RCC 7860 (cell line): ENCODE data around the gene SPACA9.

Source experiments
- DNase-seq: peaks from one replicate; pipeline ENCODE4 v3.0.0-alpha.2; 2015; ENCODE audit warnings: low spot score
- FAIRE-seq: peaks from 2 replicates; lab custom pipeline; 2012; peaks lifted over from hg19 to GRCh38; lab: Jason Lieb, UNC

SPACA9 gene

DNA sequence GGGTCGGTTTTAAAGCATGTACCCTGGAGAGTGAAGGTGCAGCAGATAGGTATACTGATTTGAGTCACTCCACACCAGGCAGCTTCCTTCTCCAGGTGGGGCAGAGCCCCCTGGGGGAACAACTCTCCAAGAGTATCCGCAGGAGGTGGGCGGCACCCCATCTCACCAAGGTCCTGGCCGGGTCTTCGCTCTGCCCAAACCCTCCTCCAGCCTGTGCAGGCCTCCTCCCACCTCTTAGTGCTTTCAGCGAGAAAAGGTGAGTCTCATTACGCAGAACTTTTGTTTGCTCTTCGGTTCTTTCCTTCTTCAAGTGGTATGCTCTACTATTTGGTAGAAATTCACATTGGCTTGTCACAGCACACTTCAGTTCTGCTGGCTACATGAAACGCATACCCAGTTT is 13.7 kb downstream of the SPACA9 start:
- no peak for DNase-seq
- FAIRE-seq, result no peak

DNA sequence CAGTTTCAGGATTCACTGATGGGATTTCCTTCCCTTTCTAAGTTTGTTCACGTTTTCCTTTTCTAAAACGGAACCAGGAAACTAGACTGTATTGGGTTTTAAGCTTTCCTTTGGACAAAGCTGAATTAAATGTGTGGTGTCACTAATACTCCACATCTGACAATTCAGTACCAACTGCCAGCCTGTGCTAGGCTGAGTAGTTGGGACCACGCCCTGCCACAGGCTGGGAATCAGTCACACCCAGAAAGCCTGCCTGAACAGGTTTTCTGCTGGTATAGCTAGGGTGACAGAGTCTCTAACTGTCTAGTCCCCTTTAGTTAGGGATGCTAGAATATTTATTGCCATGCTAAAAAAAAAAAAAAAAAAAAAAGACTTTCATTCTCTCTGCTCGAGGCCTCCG is 15.6 kb downstream of the SPACA9 start:
- DNase-seq, result no peak
- FAIRE-seq, result no peak

DNA sequence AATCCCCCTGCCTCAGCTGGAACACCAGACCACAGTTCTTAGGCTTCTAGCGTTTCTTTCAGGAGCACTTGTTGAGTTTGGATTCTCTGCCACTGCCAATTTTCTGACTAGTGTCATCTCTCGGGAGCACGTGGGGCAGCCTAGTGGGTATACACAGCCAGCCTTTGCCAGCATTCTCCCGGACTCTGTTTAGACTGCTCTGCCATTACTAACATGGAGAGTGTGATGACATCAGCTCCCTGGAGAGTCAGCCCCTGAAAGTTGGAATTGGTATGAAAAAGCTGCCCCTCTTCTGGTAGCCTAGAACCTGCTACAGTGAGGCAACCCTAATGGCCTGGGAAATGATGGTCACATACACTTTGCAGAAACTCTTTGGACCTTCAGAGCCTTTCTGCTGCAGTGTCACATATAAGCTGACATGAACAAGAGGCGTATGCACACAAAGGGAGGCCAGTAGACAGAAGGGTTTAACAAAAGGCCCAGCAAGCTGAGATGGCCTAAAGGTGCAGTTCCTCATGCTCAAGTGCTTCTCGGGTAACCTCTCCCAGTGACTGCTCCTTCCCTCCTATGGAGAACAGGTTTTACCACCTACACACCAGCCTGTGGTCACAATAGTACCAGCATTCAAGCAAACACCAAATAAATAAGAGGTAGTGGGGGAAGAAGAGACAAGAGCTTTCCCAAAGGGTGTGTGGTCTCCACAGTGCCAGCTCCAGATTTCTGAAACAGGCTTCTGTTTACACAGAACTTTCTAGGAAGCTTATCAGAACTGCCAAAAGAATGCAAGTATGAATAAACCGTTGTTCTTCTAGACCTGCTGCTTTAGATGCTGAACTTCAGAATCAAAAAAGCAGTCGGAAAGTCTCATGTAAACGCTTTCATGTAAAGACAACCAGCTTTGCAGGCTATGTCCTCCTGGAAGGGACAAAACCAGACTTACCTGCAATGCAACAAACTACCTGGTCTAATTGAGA is 16.5 kb downstream of the SPACA9 start:
- FAIRE-seq (no peak), DNase-seq (no peak)

DNA sequence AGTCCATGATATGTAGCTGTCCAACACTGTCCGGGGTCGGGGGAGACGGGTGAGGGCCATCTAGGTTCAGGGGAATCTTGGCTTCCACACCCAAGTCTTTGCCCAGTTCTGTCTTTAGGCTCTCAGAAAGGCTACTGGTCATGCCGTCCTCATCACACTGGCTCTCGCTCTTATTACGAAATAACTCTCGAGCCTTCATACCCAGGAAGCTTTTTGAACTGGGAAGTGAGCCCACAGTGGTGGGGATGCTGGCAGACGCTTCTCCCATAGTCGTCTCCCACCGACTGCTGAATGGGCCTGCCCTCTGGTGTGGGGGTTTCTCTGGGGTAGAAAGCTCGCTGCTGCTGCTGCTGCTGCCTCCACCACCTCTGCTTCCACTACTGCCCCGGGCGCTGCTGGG is 17.6 kb downstream of the SPACA9 start:
- DNase-seq (no peak), FAIRE-seq (no peak)

DNA sequence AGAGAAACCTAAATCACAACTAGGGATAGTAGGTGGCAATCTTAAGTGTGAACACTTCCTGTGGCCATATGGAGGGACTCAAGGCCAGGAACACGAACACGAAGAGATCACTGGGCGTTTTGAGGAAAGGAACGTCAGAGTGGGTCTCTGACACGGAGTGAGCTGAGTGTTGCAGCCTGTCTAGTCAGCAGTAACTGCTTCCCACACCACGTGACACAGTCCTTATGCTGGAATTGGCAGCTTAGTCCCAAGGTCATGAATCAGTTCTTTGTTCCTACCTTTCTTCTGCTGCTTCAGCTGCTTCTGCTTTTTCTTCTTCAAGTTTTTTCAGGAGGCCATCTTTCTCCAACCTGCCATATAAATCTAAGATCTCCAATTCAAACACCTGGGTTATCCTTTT is 18.2 kb downstream of the SPACA9 start:
- DNase-seq (no peak), FAIRE-seq (no peak)

DNA sequence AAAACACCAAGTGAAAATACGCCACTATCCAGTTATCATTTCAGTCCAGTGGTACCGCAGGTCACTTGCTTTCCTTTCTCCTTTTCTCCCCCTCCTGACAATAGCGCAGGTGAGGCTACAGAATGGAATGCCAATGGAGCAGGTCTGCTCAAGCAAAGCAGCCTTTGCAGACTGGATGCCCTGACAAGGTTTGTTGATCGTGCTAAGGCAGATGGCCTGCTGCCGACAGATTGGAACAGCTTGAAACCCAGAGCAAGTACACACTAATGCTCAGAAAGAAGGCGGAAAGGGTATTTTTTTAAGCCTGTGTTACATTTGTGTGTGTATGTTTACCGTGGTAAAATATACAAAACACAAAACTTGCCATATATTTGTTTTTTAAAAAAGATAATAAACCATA is 19.4 kb downstream of the SPACA9 start:
- FAIRE-seq (no peak), DNase-seq (no peak)

DNA sequence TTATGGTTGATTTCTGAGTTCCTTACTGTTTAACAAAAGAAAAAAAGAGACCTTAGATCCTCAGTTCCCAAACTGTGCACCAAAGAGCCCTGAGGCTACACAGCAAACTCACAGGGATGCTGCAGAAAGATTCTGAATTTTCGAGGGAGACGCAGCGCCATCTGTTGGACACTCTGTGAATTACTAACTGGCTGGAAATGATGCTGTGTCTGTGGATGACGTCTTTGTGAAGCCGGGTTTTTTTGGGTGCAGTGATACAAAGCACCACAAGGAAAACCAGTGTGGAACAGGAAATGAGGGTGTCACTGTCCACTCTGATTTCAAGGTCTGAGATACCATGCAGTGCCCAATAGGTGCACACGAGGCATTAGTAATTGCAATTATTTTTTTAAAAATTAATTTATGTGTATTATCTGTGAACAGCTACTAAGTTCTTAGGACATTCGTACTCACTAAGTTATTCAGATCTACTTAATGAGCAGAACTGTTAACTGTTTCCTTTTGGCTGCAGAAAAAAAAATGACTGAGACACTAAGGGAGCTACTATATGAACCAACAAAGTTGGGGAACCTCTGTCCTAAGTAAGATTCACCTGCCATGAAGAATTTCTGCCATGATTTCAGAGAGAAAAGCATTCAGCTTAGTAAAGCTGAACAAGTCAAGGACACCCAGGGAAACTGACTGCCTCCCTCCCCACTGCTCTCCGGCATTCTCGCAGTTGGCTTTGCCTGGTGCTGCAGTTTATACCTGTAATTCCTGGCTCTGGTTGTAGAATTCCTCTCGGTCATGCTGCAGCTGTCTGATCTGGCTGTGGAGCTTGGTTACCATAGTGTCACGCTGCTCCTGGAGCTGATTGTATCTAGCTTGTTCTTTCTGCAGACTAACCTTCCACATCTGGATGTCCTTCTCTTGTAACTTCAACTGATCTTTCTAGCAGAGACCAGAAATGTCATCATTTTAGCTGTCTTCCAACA is 23.4 kb downstream of the SPACA9 start:
- DNase-seq (peak; percentile 66), FAIRE-seq (peak; percentile 64)

DNA sequence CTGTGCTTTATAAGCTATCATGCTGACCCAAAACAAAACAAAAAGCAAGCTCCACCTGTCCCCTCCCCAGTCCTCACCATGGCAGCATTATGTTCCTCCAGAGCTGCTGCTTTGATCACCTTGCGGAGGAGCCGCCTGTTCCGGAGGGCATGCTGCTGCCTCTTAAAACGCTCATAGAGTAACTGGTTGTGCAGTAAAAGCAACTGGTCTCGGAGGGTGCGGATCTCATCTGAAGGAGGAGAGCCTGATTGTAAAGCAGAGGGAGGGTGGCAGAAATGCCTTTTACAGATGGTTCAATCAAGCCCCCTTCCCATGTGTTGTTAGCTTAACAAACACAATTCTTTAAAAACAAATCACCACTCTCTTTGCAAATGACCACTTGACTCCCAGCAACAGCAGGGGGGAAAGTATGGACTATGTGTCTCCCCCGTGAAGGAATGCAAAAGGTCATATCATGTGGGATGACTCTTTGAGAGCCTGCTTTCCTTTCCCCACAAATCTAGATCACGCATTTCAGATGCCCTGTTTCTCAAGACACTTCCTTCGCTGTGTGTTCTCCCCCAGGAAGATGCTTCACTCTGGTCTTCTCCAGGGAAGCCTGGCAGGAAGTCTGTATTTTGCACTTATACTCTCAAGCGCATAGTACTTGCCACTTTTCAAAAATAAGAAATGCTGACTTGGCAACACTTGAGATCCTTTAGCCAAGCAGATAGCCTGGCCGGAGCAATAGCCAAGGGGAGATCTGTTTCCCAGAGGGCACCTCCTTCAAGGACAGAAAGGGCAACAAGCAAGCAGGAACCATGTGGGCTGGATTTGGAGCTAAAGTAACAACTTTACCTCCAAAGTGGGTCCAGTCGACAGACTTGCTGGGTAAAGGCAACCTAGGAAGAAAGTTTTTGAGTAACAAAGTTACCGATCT is 25.1 kb downstream of the SPACA9 start:
- no peak for FAIRE-seq

DNA sequence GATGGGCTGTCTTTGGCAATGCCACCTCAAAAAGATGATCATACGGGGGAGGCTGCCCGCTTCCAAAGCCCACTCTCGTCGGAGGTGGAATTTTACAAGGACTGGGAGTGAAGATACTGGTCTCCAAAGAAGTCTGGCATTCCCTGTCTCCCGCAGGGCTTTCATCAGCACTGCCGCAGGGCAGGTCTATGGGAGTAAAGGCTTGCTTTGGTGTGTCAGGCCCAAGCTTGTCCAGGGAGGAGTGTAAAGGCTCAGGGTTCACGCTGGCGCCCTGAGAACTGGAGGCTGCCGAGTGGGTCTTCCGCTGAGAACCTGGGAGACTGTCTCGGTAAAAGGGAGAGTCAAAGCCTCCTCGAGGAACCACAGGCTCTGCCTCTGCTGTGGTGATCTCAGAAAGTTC is 27.0 kb downstream of the SPACA9 start:
- FAIRE-seq (no peak), DNase-seq (no peak)

More for the DNA sequence above, 25.1 kb downstream of the SPACA9 start:
- DNase-seq, result no peak

DNA sequence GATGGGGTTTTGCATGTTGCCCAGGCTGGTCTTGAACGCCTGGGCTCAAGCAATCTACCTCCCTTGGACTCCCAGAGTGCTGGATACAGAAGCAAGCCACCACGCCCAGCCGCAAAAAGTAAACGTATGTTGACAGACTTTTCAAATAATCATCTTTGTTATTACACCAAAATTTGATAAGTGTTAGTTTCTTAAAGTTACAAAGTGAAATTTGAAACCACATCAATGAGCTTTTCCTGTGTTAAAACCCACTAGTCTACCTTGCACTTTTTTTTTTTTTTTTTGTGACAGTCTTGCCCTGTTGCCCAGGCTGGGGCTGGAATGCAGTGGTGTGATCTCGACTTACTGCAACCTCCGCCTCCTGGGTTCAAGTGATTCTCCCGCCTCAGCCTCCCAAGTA is 29.9 kb downstream of the SPACA9 start:
- no peak for FAIRE-seq
- no peak for DNase-seq

DNA sequence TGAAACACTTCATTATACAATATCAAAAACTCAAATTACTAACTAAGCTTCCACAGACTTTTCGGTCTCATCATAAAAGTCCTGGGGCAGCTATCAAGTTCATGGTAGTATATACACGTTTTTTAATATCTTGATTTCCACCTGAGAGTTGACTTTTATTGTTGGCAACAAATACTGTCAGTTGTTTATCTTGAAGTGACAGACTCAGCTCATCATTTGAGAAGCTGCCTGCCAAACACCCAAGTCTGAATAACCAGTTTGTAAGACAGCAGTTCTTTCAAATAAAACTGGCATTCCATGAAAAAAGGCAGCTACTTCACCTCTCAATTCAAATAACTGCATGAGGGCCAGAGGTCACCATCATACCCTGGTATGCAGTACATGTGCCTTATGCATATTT is 30.6 kb downstream of the SPACA9 start:
- FAIRE-seq, result no peak
- no peak for DNase-seq

DNA sequence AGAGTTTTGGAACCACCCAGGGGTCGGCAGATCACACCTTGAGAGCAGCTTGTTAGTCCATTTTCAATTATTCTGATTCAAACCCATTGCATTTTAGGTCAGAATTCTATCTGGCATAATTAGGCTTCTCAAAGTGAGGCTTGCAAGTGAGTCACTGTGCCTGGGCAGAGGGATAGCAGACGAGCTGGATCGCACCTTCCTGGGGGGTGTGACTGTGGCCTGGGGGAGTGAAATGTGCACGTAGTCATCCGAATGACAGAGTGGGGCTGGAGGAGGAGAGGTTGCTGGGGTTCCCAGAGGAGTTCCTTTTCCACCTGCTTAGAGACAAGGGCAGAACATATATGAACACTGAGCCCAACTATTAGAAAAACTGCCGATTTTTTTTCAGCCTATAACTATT is 31.7 kb downstream of the SPACA9 start:
- FAIRE-seq, result no peak
- DNase-seq, result no peak

DNA sequence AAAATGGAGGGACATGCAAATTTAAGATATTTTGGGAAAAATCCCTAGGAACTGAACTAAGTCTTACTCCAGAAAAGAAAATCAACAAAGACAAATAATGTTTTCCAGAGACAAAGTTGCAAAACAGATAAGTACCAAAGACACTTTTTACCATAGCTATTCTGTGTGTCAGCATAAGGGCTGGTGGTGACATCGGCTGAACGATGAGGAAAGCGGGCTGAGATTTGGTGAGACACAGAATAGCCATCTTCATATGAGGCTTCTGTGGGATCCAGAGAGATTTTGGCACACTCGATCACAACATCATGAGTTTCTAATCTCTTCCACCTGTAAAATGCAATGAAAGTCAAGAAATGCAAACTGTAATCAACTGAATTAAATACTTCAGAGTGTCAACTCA is 33.4 kb downstream of the SPACA9 start:
- FAIRE-seq (no peak), DNase-seq (no peak)

DNA sequence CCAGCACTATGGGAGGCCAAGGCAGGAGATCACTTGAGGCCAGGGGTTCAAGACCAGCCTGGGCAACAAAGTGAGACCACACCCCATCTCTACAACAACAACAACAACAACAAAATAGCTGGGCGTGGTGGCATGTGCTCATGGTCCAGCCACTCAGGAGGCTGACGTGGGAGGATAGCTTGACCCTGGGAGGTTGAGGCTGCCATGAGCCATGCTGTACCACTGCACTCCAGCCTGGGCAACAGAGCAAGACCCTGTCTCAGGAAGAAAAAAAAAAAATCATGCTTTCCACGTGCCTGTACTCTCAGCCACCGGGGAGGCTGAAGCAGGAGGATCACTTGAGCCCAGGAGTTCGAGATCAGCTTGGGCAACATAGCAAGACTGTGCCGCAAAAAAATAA is 36.2 kb downstream of the SPACA9 start:
- no peak for DNase-seq
- no peak for FAIRE-seq

DNA sequence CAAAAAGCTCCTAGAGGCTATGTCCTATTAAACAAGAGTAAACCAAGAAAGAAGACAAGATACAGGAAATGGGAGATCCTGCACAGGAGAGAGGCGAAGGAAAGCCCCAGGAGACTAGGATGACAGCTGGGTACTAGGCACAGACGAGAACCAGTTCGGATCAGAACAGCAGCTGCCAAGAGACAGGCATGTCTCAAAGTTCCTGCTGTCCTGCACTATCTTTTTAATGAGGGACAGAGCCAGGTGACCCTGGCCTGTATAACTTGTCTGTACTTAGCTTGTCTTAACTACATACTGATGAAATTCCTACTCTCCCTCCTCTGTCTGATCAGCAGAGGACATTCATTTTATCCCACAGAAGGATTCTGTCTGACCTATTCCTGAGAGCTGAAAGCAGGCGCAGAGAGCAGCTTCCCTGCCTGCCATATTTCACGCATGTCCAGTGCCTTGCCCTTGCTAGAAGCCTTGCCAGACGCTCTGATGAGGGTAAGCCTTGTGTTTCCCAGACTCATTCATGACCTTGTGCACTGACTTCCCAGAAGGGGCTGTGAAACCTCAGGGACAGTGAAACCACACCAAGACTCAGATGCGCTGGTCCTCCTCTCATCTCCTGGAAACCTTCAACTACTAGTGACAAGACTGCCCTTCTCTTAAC is 41.0 kb downstream of the SPACA9 start:
- FAIRE-seq (no peak), DNase-seq (no peak)

DNA sequence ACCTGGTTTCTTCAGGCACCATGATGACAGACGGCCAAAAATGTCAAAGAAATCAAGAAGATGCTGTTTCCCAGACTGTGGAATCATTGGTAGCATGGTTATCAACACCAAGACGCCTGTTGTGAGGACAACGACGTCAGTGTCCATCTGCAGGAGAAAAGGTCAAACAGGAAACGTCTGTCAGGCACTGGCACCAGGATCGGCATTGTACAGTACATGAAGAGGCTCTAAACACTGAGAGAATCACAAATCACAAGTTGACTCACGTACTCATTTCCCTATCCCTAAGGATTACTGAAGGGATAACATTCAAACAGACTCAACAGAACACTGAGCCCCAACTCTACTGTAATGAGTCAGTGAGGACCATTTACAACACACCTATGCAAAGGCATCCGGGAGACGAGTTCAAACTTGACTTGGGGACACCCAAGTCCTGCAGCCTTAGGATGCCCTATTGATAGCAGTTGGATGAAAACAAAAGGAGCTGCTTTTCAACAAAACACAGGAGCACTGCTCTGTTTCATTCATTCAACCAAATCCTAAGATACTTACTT is 44.7 kb downstream of the SPACA9 start:
- no peak for FAIRE-seq

DNA sequence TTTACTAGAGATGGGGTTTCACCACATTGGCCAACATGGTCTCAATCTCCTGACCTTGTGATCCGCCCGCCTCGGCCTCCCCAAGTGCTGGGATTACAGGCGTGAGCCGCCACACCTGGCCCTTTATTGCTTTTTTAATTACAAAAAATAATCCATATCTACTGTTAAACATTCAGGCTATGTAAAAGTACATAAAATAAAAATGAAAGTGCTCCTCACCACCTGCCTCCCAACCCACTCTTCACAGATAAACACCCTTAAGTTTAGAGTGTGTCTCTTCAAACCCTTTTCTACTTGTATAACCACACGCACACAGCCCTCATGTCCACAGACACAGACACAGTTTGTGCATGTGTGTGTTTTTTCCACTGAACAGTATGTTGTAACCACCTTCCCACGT is 49.0 kb downstream of the SPACA9 start:
- FAIRE-seq, result no peak
- no peak for DNase-seq

More for the DNA sequence above, 44.7 kb downstream of the SPACA9 start:
- DNase-seq, result no peak

DNA sequence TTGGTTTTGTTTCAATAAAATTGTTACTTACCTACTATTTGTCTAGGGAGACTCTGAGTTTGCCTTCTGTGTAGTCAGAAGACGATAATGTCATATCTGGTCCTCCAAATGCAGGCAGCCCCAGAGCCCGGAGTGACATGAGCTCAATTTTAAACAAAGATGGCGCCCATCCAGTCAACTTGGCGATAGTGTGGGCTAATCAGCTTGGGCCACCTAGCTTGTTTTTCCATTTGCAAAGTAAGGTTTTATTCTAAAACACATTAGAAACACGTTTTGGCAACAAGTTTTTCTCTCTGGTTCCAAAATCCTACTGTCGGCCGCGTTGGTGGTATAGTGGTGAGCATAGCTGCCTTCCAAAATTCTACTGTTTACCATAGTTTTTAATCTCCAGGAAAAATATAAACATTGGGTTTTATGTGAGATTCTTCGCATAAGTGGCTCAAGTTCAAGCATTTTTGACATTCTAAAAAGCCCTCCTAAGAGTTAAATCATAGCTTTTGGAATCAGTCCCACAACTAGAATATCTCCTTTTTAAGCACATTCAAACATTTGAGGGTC is 52.6 kb downstream of the SPACA9 start:
- DNase-seq (no peak), FAIRE-seq (no peak)

DNA sequence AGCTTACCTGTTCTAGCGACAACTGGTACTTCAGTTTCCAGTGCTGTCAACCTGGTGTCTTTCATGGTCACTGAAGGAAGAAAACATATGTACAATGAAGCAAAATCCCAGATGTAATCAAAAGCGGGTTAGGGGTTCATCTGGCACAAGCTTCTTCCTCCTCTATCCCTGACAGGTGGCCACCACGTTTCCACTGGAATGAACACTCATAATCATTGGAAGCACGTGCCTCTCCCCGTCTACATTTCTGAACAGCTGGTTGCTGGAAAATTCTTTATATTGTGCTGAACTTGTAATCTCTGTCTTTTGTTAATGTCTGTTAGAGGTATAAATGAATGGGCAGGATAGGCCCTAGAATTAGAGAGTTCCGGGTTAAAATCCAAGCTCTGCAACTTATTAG is 56.3 kb downstream of the SPACA9 start:
- FAIRE-seq, result no peak
- DNase-seq, result no peak
